ENCODE results near the gene TEX38. TPM values are rescaled to one million over a fixed set of nuclear protein-coding genes. Genes with fewer than 3 reads are reported as not detected.

Gene TEX38
- total RNA-seq, 1 donor from 2014 or later, result not detected

DNA sequence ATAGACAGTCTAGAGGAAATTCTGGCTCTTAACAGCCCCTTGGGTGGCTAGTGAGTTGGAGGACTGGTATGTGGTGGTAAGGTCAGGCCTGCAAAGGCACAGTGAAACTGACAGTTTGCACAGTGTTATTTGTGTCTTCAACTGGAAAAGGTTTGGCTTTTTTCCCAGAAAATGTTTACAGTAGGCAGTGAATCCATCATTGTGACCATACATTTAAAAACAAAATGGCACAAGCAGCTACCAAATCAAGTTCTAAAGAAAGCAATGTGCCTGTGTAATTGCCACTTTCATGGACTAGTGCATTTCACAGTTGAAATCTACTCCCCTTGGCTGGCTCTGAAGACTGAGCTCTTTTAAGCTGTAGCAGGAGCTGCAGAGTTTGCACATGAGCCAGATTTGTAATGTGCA lies 28.3 kb upstream of the TEX38 start:
- Histone ChIP-seq H3K4me3 (no peak overlapping the region), H3K27ac (no peak overlapping the region), H3K9me3 (no peaks in the 10 kb centered on the region), H3K27me3 (ENCODE audit: low read depth) (no peaks in the 10 kb centered on the region), H3K4me1 (no peaks in the 10 kb centered on the region), H3K36me3 (peaks cover 18% of the 10 kb centered on the region)
- DNase-seq, result no peak
- ATAC-seq, result no peak
- intact Hi-C loops (cut with DNase I), result no loop called here
- TF ChIP-seq, protein P1, sequence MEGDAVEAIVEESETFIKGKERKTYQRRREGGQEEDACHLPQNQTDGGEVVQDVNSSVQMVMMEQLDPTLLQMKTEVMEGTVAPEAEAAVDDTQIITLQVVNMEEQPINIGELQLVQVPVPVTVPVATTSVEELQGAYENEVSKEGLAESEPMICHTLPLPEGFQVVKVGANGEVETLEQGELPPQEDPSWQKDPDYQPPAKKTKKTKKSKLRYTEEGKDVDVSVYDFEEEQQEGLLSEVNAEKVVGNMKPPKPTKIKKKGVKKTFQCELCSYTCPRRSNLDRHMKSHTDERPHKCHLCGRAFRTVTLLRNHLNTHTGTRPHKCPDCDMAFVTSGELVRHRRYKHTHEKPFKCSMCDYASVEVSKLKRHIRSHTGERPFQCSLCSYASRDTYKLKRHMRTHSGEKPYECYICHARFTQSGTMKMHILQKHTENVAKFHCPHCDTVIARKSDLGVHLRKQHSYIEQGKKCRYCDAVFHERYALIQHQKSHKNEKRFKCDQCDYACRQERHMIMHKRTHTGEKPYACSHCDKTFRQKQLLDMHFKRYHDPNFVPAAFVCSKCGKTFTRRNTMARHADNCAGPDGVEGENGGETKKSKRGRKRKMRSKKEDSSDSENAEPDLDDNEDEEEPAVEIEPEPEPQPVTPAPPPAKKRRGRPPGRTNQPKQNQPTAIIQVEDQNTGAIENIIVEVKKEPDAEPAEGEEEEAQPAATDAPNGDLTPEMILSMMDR (IDR thresholded peaks at IDR 0.05), result no peak

DNA sequence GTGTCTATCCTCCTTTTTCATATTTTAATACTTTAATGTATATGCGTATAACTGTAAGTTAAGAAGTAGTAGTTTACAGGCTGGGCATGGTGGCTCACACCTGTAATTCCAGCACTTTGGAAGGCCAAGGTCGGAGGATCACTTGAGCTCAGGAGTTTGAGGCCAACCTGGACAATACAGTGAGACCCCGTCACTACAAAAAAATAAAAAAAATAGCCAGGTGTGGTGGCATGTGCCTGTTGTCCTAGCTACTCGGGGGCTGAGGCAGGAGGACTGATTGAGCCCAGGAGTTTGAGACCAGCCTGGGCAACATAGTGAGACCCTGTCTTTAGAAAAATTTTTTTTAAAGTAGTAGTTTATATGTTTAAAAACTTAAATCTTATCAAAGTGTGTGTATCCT lies 25.8 kb upstream of the TEX38 start:
- Histone ChIP-seq H3K27me3 (ENCODE audit: low read depth) (no peaks in the 10 kb centered on the region), H3K9me3 (no peaks in the 10 kb centered on the region), H3K4me3 (no peak overlapping the region), H3K4me1 (no peaks in the 10 kb centered on the region), H3K36me3 (peaks cover 41% of the 10 kb centered on the region), H3K27ac (no peak overlapping the region)
- intact Hi-C loops (cut with DNase I), result no loop called here
- TF ChIP-seq, protein P1 (IDR thresholded peaks at IDR 0.05), result no peak
- ATAC-seq, result no peak
- DNase-seq, result no peak

DNA sequence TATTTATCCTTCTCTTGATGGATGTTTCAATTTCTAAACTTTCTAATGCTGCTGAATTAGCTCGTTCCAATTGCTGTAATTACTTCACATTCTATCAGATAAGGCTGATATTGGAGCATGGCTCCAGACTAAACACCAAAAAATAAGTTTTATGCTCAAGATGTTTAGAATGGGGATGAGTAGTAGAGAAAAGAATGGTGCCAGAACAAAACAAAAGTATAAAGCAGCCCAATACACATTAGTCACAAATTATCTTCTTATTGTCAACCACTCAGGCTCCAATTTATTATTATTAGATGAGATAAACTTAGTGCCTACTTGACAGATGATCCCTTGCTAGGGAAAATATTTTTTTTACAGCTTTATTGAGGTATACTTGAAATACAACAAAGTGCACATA lies 25.3 kb upstream of the TEX38 start:
- ATAC-seq, result no peak
- no peak overlapping the region for H3K4me3 ChIP-seq
- intact Hi-C loops (cut with DNase I), result no loop called here
- H3K9me3 ChIP-seq, result no peaks in the 10 kb centered on the region
- no peak overlapping the region for H3K27ac ChIP-seq
- TF ChIP-seq, protein P1 (IDR thresholded peaks at IDR 0.05), result no peak
- peaks cover 42% of the 10 kb centered on the region for H3K36me3 ChIP-seq
- H3K27me3 ChIP-seq (ENCODE audit: low read depth), result no peaks in the 10 kb centered on the region
- DNase-seq, result no peak
- no peaks in the 10 kb centered on the region for H3K4me1 ChIP-seq

DNA sequence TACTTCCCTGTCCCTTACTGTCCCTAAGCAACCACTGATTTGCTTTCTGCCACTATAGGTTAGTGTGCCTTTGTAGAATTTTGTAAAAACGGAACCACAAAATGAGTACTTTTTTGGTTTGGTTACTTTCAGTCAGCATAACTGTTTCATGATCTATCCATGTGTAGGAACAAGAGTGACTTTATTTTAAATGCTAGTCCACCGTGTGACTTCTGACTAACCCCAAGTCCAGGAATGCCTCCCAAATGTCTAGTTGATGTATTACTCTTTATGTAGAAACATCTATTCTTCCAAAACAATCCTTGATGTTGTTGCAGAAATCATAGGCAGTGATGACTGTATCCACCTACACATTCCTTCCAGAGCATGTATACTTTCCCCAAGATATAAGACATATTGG lies 24.8 kb upstream of the TEX38 start:
- Histone ChIP-seq H3K36me3 (peaks cover 42% of the 10 kb centered on the region), H3K4me1 (no peaks in the 10 kb centered on the region), H3K27me3 (ENCODE audit: low read depth) (no peaks in the 10 kb centered on the region), H3K4me3 (no peak overlapping the region), H3K27ac (no peak overlapping the region), H3K9me3 (no peaks in the 10 kb centered on the region)
- ATAC-seq (no peak), DNase-seq (no peak)
- intact Hi-C loops (cut with DNase I), result no loop called here
- TF ChIP-seq, protein P1 (IDR thresholded peaks at IDR 0.05), result no peak

DNA sequence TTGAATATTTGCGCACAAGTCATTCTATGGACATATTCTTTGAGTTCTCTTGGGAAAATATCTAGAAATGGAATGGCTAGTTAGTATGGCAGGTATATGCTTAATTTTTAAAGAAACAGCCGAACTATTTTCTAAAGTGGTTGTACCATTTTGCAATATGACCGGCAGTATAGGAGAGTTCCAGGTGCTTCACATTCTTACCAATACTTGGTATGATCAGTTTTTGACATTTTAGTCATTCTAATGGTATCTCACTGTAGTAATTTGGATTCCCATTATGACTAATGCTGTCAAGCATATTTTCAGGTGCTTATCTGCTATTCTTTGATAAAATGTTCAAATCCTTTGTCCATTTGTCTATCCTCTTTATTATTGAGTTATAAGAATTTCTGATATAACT lies 24.0 kb upstream of the TEX38 start:
- Histone ChIP-seq H3K27ac (no peak overlapping the region), H3K27me3 (ENCODE audit: low read depth) (no peaks in the 10 kb centered on the region), H3K4me3 (no peak overlapping the region), H3K9me3 (no peaks in the 10 kb centered on the region), H3K4me1 (no peaks in the 10 kb centered on the region), H3K36me3 (peaks cover 44% of the 10 kb centered on the region)
- intact Hi-C loops (cut with DNase I), result no loop called here
- TF ChIP-seq, protein P1 (IDR thresholded peaks at IDR 0.05), result no peak
- ATAC-seq (no peak), DNase-seq (no peak)

DNA sequence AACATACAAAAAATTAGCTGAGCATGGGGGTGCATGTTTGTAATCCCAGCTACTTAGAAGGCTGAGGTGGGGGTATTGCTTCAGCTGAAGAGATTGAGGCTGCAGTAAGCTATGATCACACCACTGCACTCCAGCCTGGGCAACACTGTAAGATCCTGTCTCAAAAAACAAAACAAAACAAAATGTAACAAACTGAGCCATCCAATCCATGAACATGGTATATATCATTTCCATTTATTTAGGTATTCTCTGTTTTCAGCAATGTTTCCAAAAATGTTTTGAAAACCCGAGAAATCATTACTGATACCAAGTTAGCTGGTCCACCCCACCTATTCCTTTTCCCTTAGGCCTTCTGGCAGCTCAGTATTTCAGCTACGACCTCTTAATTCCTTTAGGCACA lies 21.9 kb upstream of the TEX38 start:
- no peaks in the 10 kb centered on the region for H3K4me1 ChIP-seq
- intact Hi-C loops (cut with DNase I), result no loop called here

More for the DNA sequence above, 21.9 kb upstream of the TEX38 start:
- no peak for DNase-seq
- H3K36me3 ChIP-seq, result peaks cover 60% of the 10 kb centered on the region
- H3K9me3 ChIP-seq, result no peaks in the 10 kb centered on the region
- TF ChIP-seq, protein P1 (IDR thresholded peaks at IDR 0.05), result no peak
- H3K27ac ChIP-seq, result no peak overlapping the region
- ATAC-seq, result no peak
- no peak overlapping the region for H3K4me3 ChIP-seq
- H3K27me3 ChIP-seq (ENCODE audit: low read depth), result no peaks in the 10 kb centered on the region
